ENCODE measurements around the gene EDN2.
A peak's percentile ranks its signal among the peaks of the same experiment; 100 is the strongest.

Gene EDN2

GRCh38 chr1:41437011-41437355, 47.5 kb downstream of the EDN2 start:
- POLR2A ChIA-PET (ENCODE audit: low non-redundant PET) = no interaction called here
- H3K27ac ChIP-seq = no peak overlapping the region
- no peak for DNase-seq (ENCODE audit: low spot score)
- TF ChIP-seq CTCF (conservative IDR thresholded peaks at IDR 0.05; ENCODE audit: low read depth) = no peak
- CTCF ChIA-PET = no interaction called here

GRCh38 chr1:41436281-41437010, 48.0 kb downstream of the EDN2 start:
- no peak for TF ChIP-seq CTCF (conservative IDR thresholded peaks at IDR 0.05; ENCODE audit: low read depth)
- ChIA-PET CTCF (interaction anchor here (0.8 kb wide), 1 partner anchor 1286 kb away, joined by 3 read pairs; no protein-coding TSS in a partner anchor), POLR2A (ENCODE audit: low non-redundant PET) (no interaction called here)
- H3K27ac ChIP-seq = no peak overlapping the region
- DNase-seq (ENCODE audit: low spot score) = no peak

GRCh38 chr1:41435570-41436178, 48.8 kb downstream of the EDN2 start:
- DNase-seq (ENCODE audit: low spot score) = no peak
- ChIA-PET CTCF (interaction anchor here (0.8 kb wide), 1 partner anchor 1287 kb away, joined by 3 read pairs; no protein-coding TSS in a partner anchor), POLR2A (ENCODE audit: low non-redundant PET) (no interaction called here)
- no peak for TF ChIP-seq CTCF (conservative IDR thresholded peaks at IDR 0.05; ENCODE audit: low read depth)
- H3K27ac ChIP-seq = no peak overlapping the region

- CTCF ChIA-PET = interaction anchor here (0.7 kb wide), 2 partner anchors 48 to 101 kb away, joined by 3 to 4 read pairs; no protein-coding TSS in a partner anchor
- H3K27ac ChIP-seq = peak overlapping the region; percentile 82; the same call in 1 of the 2 replicates
- no peak for TF ChIP-seq CTCF (conservative IDR thresholded peaks at IDR 0.05; ENCODE audit: low read depth)
- POLR2A ChIA-PET (ENCODE audit: low non-redundant PET) = interaction anchor here (0.5 kb wide), 1 partner anchor 41 kb away, joined by 3 read pairs; no protein-coding TSS in a partner anchor
- DNase-seq (ENCODE audit: low spot score) = no peak
These were observed 49.6 kb downstream of the EDN2 start for GRCh38 chr1:41434748-41435449.

- ChIA-PET CTCF (interaction anchor here (0.6 to 0.7 kb wide), 4 partner anchors 20 to 222 kb away, joined by 3 to 4 read pairs (median 4); no protein-coding TSS in a partner anchor), POLR2A (ENCODE audit: low non-redundant PET) (interaction anchor here (0.5 kb wide), 1 partner anchor 42 kb away, joined by 3 read pairs; no protein-coding TSS in a partner anchor)
- no peak for TF ChIP-seq CTCF (conservative IDR thresholded peaks at IDR 0.05; ENCODE audit: low read depth)
- DNase-seq (ENCODE audit: low spot score) = no peak
- peak overlapping the region; percentile 82; the same call in 1 of the 2 replicates for H3K27ac ChIP-seq
These were observed 50.2 kb downstream of the EDN2 start for GRCh38 chr1:41434306-41434705.

GRCh38 chr1:41433501-41433900, 51.0 kb downstream of the EDN2 start:
- ChIA-PET POLR2A (ENCODE audit: low non-redundant PET) (no interaction called here), CTCF (interaction anchor here (0.5 to 1.9 kb wide), 17 partner anchors 14 to 1488 kb away, joined by 3 to 9 read pairs (median 3); no protein-coding TSS in a partner anchor)
- DNase-seq (ENCODE audit: low spot score) = no peak
- peak overlapping the region; percentile 82 for H3K27ac ChIP-seq
- TF ChIP-seq CTCF (conservative IDR thresholded peaks at IDR 0.05; ENCODE audit: low read depth) = no peak
